Effector memory CD8-positive, alpha-beta T cell (primary cell): ENCODE measurements around the gene TBX4.

Experiments
- ATAC-seq: fragments of 150-1000 bp; cut with Tn5 transposase; replicated peaks from 2 replicates; pipeline ENCODE4 v1.10.0; 2021; ENCODE audit warnings: mild to moderate bottlenecking, moderate library complexity
- DNase-seq, 3 experiments: peaks; one replicate each; pipeline ENCODE4 v3.0.0; 2021
- H3K27ac Mint-ChIP-seq, 2 donors: one replicate each; pipeline ENCODE4 v1.8.0; 2022; ENCODE audit warnings: mild to moderate bottlenecking in 2 of 2, mixed read lengths in 2 of 2, moderate library complexity in 2 of 2
- H3K27me3 Mint-ChIP-seq, 2 donors: one replicate each; pipeline ENCODE4 v1.8.0; 2022; ENCODE audit warnings: mixed read lengths in 2 of 2
- H3K36me3 Mint-ChIP-seq: one replicate; pipeline ENCODE4 v1.8.0; 2022; ENCODE audit warnings: mild to moderate bottlenecking, moderate library complexity, mixed read lengths; ENCODE audit not compliant: insufficient read depth
- H3K4me1 Mint-ChIP-seq, 2 donors: one replicate each; pipeline ENCODE4 v1.8.0; 2022; ENCODE audit warnings: low read depth in 2 of 2, mixed read lengths in 2 of 2
- H3K4me3 Mint-ChIP-seq, 2 donors: one replicate each; pipeline ENCODE4 v1.8.0; 2022; ENCODE audit warnings: mild to moderate bottlenecking in 2 of 2, mixed read lengths in 2 of 2, moderate library complexity in 2 of 2
- H3K9me3 Mint-ChIP-seq, 2 donors: one replicate each; pipeline ENCODE4 v1.8.0; 2022; ENCODE audit warnings: mixed read lengths in 2 of 2

TBX4 gene

GRCh38 chr17:61409301-61410112 lies 42.7 kb upstream of the TBX4 start:
- H3K27me3 Mint-ChIP-seq = peaks cover 42 to 50% of the 10 kb centered on the region in 2 donors
- H3K4me1 Mint-ChIP-seq = peaks cover 12 to 19% of the 10 kb centered on the region in 2 donors
- no peaks in the 10 kb centered on the region for H3K9me3 Mint-ChIP-seq
- peak in 1 of 3 experiments; percentile 34 for DNase-seq
- ATAC-seq = peak; percentile 25
- peak overlapping the region; percentile 77 to 81 for H3K4me3 Mint-ChIP-seq
- H3K27ac Mint-ChIP-seq = no peak overlapping the region
- peaks cover 9% of the 10 kb centered on the region for H3K36me3 Mint-ChIP-seq

DNA sequence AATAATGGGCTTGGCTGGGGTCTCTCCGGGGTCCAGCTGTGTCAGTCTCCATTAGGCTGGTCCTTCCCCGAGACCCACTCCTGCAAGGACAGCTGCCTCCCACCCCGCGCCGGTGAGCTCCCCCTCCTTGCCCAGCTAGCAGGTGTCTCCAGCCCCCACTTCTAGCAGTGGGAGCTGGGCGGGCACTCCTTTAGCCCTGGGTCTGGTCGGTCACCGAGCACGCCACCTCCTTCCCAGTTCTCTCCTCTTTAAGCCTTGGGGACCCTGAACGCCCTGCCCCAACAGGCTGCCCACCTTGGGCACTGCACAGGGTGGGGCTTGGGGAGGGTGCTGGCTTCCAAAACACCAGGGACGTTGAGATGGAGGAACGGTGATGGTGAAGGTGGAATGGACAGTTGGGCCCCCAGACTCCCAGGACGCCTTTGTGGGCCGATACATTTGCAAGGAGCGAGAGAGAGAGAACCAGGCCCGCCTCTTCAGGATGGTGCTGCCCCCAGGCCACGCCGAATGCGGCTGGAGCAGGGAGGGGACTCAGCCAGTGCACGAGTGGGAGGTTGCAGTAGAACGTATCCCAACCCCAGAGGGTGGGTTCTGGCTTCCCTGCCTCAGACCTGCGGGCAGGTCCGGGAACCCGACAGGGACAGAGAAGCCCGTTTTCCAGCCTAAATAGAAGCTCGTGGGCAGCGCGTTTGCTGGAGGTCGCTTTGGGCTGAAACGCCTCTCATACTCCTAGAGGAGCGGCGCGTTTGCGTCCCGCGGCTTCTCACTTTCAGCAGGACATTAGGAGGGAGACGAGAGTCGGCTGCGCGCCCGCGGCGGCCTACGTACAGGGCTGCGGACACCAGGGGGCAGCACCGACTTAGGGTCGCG lies 41.8 kb upstream of the TBX4 start:
- peaks cover 12 to 19% of the 10 kb centered on the region in 2 donors for H3K4me1 Mint-ChIP-seq
- H3K4me3 Mint-ChIP-seq = peak overlapping the region; percentile 77 to 81
- peak; percentile 77 to 80 (median 79) for DNase-seq
- H3K9me3 Mint-ChIP-seq = no peaks in the 10 kb centered on the region
- H3K27me3 Mint-ChIP-seq = peaks cover 42 to 50% of the 10 kb centered on the region in 2 donors
- no peak overlapping the region for H3K27ac Mint-ChIP-seq
- peak; percentile 67 for ATAC-seq
- peaks cover 9% of the 10 kb centered on the region for H3K36me3 Mint-ChIP-seq

- DNase-seq = no peak
- peaks cover 41 to 51% of the 10 kb centered on the region in 2 donors for H3K27me3 Mint-ChIP-seq
- no peaks in the 10 kb centered on the region for H3K9me3 Mint-ChIP-seq
- no peak for ATAC-seq
- H3K4me1 Mint-ChIP-seq = peaks cover 12 to 19% of the 10 kb centered on the region in 2 donors
- peaks cover 9% of the 10 kb centered on the region for H3K36me3 Mint-ChIP-seq
- H3K4me3 Mint-ChIP-seq = peak overlapping the region; percentile 77 to 81
- no peak overlapping the region for H3K27ac Mint-ChIP-seq
Observed at GRCh38 chr17:61411011-61411260, 41.3 kb upstream of the TBX4 start.

- H3K36me3 Mint-ChIP-seq = peaks cover 9% of the 10 kb centered on the region
- H3K4me1 Mint-ChIP-seq = peaks cover 12 to 19% of the 10 kb centered on the region in 2 donors
- H3K9me3 Mint-ChIP-seq = no peaks in the 10 kb centered on the region
- ATAC-seq (peak; percentile 8), DNase-seq (no peak)
- H3K27ac Mint-ChIP-seq = no peak overlapping the region
- H3K27me3 Mint-ChIP-seq = peaks cover 36 to 51% of the 10 kb centered on the region in 2 donors
- peak overlapping the region; percentile 77 to 81 for H3K4me3 Mint-ChIP-seq
Observed at GRCh38 chr17:61411261-61412142, 40.7 kb upstream of the TBX4 start.

DNA sequence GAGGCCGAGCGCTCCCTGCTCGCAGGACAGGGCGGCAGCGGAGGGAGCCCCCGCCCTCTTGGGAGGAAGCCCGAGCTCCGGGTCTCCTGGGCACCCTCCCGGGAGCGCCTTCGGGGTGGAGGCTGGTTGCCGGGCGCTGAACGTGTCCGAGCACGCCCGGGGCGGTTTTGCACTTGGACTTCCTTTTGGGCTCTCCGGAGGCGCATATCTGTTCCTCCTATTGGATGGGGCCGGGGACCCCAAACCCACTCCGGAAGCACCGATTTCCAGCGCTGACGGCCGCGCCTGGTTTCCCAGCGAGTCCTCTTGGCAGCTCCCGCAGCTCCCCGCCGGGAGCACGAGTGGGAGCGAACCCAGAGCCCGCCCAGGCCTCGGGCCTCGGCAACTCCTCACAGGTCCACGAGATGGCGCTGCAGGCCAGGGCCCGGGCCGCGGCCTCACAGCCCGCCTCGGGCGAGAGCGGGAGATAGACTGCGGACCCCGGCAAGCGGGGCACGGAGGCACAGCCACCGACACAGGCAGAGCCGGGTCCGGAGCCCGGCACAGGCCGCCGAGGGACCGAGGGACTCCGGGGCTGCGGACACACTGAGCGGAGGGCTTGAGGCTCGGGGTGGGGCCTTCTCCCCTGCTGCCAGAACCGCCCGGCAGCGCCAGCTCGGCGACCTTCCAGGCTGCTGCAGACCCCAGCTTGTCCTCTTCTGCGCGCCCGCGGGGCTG lies 39.9 kb upstream of the TBX4 start:
- peaks cover 12 to 21% of the 10 kb centered on the region in 2 donors for H3K4me1 Mint-ChIP-seq
- peaks cover 9% of the 10 kb centered on the region for H3K36me3 Mint-ChIP-seq
- ATAC-seq = peak; percentile 79
- peak; percentile 77 to 86 (median 83) for DNase-seq
- no peak overlapping the region for H3K27ac Mint-ChIP-seq
- no peaks in the 10 kb centered on the region for H3K9me3 Mint-ChIP-seq
- peak overlapping the region; percentile 77 to 81 for H3K4me3 Mint-ChIP-seq
- H3K27me3 Mint-ChIP-seq = peaks cover 28 to 51% of the 10 kb centered on the region in 2 donors

DNA sequence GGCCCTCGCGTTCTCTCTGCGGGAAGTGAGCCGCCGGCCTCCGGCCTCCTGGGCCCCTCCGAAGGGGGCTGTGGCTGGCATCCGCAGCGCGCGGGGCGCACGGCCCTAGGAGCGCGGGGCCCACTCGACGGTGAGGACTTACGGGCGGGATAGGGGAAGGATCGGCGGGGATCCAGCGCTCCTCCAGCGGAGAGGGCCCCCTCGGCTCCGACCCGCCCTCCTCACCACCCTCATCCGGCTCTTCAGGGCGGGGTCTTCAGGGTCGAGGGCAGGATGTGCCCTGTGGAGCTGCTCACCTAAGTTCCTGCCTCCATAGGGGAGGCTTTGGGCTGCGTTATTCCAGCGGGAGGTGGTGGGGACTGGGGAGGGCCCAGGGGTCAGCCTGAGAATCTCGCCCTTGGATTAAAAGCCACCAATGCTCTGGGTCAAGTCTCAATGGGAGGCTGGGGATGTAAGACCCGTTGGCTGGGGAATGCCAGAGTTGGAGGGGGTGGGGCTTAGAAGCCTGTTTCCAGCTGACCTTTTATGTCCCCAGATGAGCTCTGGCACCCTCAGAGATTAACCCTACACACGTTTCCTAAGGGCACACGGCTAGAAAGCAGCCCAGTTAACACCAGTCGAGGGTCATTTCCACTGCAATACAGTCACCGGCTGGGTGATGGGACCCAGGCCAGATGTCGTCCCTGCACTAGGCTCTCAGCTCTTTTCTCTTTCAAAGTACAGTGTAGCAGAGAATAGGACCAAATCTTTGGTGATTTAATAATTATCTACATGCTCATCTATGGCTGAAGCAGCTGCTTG lies 39.2 kb upstream of the TBX4 start:
- DNase-seq (no peak), ATAC-seq (no peak)
- H3K9me3 Mint-ChIP-seq = no peaks in the 10 kb centered on the region
- H3K4me1 Mint-ChIP-seq = peaks cover 12 to 21% of the 10 kb centered on the region in 2 donors
- H3K4me3 Mint-ChIP-seq = peak overlapping the region; percentile 73 to 77
- H3K27ac Mint-ChIP-seq = no peak overlapping the region
- peaks cover 20 to 51% of the 10 kb centered on the region in 2 donors for H3K27me3 Mint-ChIP-seq
- peaks cover 9% of the 10 kb centered on the region for H3K36me3 Mint-ChIP-seq

DNA sequence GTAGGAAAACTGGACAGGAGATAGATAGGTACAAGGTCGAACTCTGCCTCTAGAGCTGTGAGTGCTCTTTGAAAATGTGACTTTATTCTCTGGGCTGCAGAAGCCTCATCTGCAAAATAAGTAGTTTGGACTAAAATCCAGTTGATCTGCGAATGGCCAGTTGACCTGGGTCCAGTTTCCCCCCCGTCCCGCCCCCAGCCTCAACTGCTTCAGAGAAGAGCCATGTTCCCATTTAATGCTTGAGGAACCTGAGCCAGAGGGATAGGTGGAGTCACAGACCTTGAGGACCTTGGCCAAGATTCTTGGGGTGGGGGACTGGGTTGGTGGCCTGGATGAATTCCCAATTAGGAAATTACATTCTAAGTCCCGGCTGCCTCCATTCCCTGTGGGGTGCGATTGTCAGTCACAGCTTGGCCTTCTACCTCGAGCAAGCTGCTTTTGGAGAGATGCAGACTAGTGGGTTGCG lies 38.5 kb upstream of the TBX4 start:
- H3K4me1 Mint-ChIP-seq = peaks cover 9 to 16% of the 10 kb centered on the region in 2 donors
- no peak for ATAC-seq
- no peak for DNase-seq
- no peaks in the 10 kb centered on the region for H3K9me3 Mint-ChIP-seq
- peaks cover 6% of the 10 kb centered on the region for H3K36me3 Mint-ChIP-seq
- no peak overlapping the region for H3K27ac Mint-ChIP-seq
- H3K27me3 Mint-ChIP-seq = peaks cover 14 to 51% of the 10 kb centered on the region in 2 donors
- H3K4me3 Mint-ChIP-seq = peak overlapping the region; percentile 73 to 77

DNA sequence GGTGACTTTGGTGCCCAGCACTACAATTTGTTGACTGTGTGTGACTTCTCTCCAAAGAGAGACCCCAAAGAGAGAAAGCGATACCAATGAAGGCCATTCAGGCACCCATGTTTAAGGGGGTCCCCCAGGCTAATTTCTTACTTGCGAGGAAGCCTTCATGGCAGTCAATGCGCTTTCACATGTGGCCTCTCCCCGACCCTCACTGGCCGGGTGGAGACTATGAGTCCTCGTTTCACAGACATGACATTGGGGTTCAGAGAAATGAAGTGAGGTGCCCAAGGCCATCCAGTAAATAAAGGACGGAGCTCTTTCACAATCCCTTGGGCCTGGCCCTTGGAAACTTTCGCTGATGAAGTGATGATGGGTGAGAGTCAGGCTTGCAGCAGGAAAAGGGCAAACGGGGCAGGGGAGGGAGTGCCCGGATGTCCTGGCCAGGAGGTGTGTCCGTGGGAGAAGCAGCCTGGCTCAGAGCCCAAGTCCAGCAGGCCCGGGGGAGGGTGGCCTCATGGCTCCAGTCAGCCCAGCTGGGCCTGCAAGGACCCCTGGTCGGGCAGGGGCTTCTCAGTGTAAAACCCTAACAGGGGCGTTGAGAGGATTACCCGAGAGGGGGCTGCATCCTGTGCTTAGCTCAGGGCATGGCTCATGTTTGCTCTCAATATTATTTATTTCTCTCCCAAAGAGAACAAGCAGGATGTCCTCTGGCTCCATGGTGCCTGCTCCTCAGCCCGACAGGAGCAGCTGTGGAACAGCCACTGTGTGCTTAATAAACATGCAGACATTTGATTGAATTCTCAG lies 37.9 kb upstream of the TBX4 start:
- DNase-seq = no peak
- H3K27me3 Mint-ChIP-seq = peaks cover 16 to 51% of the 10 kb centered on the region in 2 donors
- no peaks in the 10 kb centered on the region for H3K9me3 Mint-ChIP-seq
- peaks cover 7 to 14% of the 10 kb centered on the region in 2 donors for H3K4me1 Mint-ChIP-seq
- H3K36me3 Mint-ChIP-seq = peaks cover 5% of the 10 kb centered on the region
- ATAC-seq = no peak
- H3K27ac Mint-ChIP-seq = no peak overlapping the region
- no peak overlapping the region for H3K4me3 Mint-ChIP-seq

DNA sequence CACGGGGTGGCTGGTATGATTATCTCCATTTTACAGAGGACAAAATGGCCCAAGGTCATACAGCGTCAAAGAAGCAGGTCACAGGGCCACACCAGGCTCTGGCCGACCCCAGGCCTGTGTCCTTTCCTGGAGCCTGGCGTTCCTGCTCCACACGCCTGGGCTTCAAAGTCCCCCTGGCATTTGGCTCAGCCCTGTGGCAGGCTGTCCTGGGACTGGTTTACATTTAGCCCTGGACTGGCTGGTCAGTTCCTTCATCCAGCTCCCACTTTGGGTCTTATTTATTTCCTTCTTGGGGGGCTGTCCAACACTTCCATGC lies 37.3 kb upstream of the TBX4 start:
- H3K27me3 Mint-ChIP-seq = peaks cover 18 to 52% of the 10 kb centered on the region in 2 donors
- no peak for ATAC-seq

DNA sequence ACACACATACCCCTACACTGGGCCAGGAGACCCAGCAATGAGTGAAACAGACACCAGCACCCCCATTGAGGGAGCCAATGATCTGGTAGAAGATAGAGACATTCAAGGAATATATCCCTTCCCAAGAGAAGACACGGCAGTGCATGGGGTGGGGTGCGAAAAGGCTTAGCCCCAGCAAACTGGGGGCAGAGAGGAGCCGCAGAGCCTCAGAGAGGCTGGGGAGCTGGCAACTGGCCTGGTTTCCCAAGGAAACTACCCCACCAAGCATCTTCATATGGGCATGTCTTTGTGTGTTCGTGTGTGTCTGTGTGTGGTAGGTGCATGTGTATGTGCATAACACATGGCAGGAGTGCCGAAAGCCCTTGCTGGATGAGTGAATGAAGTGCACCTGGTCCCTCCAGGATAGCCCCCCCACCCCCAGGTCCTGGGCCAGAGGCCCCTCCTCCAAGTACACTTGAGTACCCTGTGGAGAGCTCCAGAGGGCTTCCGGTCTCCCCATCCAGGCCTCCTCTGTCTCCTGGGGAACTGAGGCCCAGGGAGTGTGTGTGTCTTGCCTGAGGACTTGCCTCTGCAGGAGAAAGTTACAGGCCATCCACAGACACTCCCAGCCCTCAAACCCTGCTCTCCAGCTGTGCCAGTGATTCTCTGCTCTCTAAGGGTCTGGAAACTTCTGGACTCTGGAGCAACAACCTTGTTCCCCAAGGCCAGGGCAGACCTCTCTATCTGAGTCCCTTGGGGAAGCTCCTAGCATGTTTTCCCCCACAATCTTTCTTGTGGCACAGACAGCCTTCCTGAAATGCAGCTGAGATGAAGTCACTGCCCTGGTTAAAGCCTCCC lies 36.6 kb upstream of the TBX4 start:
- no peak for ATAC-seq
- DNase-seq = no peak
- Mint-ChIP-seq H3K27ac (no peak overlapping the region), H3K36me3 (peaks cover under 1% of the 10 kb centered on the region), H3K27me3 (peaks cover 18 to 52% of the 10 kb centered on the region in 2 donors), H3K4me3 (no peak overlapping the region), H3K9me3 (no peaks in the 10 kb centered on the region), H3K4me1 (peaks cover 2 to 5% of the 10 kb centered on the region in 2 donors)

More for the DNA sequence above, 37.3 kb upstream of the TBX4 start:
- Mint-ChIP-seq H3K9me3 (no peaks in the 10 kb centered on the region), H3K27ac (no peak overlapping the region), H3K4me1 (peaks cover 7 to 12% of the 10 kb centered on the region in 2 donors), H3K4me3 (no peak overlapping the region), H3K36me3 (peaks cover 5% of the 10 kb centered on the region)
- DNase-seq = no peak

DNA sequence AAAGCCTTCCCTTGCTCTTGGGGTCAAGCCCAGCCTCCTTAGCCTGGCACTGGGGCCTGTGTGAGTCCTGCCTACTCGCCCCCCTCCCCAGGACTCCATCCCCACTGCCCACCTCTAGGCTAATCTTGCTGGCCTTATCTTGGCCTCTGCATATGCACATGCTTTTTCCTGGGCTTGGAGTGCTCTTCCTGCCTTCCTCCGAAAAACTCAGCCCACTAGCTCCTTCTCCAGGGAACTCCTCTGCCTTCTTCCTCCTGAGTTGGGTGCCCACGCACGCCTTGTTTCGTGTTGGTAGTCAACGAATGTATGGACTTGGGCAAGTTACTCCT lies 36.0 kb upstream of the TBX4 start:
- Mint-ChIP-seq H3K27ac (no peak overlapping the region), H3K4me3 (no peak overlapping the region), H3K27me3 (peaks cover 21 to 55% of the 10 kb centered on the region in 2 donors), H3K4me1 (peaks cover 0 to 4% of the 10 kb centered on the region in 2 donors), H3K9me3 (no peaks in the 10 kb centered on the region), H3K36me3 (no peaks in the 10 kb centered on the region)
- ATAC-seq (no peak), DNase-seq (no peak)
